ENCODE data around the gene ANKRD10.
A peak's percentile ranks its signal among the peaks of the same experiment; 100 is the strongest.

ANKRD10 gene

GRCh38 chr13:110944968-110945927 is 30.4 kb upstream of the ANKRD10 start:
- no peak for DNase-seq

- peak in 1 of 2 donors; percentile 12 for DNase-seq
These were observed 29.5 kb upstream of the ANKRD10 start for GRCh38 chr13:110944121-110944967.

DNA sequence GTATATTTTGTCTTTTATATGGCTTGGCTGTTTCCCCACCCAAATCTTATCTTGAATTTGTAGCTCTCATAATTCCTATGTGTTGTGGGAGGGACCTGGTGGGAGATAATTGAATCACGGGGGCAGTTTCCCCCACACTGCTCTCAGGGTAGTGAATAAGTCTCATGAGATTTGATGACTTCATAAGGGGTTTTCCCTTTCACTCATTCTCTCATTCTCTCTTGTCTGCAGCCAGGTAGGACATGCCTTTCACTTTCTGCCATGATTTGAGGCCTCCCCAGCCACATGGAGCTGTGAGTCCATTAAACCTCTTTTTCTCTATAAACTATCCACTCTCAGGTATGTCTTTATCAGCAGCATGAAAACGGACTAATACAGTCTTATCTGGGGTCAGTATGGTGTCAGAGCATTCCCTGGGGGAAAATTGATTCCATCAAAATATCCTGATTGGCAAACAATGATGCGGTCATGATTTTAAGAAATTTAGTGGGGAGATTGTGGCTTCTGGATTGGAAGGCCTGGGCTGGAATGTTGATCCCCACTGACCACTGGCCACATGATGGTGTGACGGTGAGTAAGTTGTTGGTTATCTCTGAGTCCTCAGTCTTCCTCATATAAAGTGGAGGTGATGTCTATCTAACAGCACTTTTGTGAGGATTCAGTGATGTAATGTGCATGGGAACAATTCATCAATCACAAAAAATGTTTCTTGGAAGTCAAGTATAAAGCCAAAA is 27.5 kb upstream of the ANKRD10 start:
- no peak for DNase-seq

DNA sequence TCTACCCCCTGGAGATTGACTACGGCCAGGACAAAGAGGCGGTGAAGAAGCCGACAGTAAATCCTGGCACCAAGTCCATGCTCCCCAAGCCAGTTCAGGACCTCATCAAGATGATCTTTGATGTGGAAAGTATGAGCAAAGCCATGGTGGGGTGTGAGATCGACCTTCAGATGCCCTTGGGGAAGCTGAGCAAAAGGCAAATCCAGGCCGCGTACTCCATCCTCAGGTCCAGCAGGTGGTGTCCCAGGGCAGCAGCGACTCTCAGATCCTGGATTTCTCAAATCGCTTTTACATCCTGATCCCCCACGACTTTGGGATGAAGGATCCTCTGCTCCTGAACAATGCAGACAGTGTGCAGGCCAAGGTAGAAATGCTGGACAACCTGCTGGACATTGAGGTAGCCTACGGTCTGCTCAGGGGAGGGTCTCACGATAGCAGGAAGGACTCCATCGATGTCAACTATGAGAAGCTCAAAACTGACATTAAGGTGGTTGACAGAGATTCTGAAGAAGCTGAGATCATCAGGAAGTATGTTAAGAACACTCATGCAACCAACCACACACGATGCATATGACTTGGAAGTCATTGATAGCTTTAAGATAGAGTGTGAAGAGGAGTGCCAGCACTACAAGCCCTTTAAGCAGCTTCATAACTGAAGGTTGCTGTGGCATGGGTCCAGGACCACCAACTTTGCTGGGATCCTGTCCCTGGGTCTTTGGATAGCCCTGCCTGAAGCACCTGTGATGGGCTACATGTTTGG is 24.0 kb upstream of the ANKRD10 start:
- DNase-seq = no peak

DNA sequence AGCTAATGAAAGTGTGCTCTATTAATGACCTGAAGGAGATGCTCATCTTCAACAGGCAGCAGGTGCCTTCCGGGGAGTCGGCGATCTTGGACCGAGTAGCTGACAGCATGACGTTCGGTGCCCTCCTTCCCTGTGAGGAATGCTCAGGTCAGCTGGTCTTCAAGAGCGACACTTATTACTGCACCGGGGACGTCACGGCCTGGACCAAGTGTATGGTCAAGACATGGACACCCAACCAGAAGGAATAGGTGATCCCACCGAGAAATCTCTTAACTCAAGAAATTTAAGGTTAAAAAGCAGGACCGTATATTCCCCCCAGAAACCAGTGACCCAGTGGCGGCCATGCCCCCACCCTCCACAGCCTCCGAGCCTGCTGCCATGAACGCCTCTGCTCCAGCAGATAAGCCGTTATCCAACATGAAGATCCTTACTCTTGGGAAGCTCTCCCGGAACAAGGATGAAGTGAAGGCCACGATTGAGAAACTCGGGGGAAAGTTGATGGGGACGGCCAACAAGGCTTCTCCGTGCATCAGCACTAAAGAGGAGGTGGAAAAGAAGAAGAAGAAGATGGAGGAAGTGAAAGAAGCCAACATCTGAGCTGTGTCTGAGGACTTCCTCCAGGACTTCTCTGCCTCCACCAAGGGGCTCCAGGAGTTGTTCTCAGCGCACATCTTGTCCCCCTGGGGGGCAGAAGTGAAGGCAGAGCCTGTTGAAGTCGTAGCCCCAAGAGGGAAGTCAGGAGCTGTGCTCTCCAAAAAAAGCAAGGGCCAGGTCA is 22.8 kb upstream of the ANKRD10 start:
- peak; percentile 40 to 41 for DNase-seq

DNA sequence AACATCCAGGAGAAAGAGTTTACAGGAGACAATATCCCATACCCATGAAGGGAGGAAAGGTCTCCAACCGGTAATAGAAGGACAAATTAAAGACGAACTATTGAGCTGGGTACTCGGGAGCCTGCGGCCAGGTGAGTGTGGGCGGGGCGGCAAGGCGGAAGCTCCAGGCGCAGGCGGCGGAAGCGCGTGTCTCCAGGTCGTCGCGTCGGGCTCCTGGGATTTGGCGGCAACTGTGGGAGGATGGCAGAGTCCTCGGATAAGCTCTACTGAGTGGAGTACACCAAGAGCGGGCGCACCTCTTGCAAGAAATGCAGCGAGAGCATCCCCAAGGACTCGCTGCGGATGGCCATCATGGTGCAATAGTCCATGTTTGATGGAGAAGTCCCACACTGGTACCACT is 21.6 kb upstream of the ANKRD10 start:
- DNase-seq = no peak

GRCh38 chr13:110932588-110932987 is 17.7 kb upstream of the ANKRD10 start:
- no peak for DNase-seq

DNA sequence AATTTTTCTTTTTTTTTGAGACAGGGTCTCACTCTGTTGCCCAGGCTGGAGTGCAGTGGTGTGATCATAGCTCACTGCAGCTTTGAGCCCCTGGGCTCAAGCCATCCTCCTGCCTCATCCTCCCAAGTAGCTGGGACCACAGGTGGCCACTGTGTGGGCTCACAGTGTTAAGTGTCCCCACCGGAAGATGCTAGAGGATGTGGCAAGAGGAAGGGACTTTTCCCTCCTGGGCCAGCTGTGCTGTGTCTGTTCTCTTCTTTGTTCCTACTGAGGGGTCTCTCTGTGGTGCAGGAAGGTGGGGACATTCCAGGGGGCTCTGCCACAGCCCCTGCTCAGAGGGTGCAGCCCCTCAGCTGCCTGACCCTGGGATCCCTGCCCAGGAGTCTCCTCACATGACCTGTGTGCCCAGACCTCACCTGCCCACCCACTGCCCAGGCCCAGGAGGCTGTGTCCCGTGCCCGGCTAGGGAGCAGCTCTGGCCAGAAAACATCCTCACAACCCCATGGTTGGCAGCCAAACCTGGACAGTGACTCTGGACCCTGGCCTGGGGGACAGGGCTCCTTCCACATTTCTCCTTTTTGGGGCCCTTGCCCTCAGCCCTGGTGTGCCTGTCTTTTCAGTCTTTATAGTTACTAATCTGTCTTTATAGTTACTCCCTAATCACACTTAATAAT is 14.4 kb upstream of the ANKRD10 start:
- no peak for DNase-seq

DNA sequence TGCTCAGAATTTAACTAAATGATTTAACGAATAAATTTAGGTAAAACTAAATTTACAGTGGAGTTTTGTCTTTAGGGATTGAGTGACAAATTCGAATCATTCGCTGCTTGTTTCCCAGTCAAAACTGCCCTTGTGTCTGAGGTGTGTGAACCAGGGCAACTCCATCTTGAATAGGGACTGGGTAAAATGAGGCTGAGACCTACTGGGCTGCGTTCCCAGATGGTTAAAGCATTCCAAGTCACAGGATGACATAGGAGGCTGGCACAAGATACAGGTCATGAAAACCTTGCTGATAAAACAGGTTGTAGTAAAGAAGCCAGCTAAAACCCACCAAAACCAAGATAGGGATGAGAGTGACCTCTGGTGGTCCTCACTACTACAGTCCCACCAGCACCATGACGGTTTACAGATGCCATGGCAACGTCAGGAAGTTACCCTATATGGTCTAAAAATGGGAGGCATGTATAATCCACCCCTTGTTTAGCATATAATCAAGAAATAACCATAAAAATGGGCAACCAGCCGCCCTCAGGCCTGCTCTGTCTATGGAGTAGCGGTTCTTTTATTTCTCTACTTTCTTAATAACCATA is 10.2 kb upstream of the ANKRD10 start:
- no peak for DNase-seq

- DNase-seq = no peak
These were observed 9.7 kb upstream of the ANKRD10 start for GRCh38 chr13:110924639-110924934.

DNA sequence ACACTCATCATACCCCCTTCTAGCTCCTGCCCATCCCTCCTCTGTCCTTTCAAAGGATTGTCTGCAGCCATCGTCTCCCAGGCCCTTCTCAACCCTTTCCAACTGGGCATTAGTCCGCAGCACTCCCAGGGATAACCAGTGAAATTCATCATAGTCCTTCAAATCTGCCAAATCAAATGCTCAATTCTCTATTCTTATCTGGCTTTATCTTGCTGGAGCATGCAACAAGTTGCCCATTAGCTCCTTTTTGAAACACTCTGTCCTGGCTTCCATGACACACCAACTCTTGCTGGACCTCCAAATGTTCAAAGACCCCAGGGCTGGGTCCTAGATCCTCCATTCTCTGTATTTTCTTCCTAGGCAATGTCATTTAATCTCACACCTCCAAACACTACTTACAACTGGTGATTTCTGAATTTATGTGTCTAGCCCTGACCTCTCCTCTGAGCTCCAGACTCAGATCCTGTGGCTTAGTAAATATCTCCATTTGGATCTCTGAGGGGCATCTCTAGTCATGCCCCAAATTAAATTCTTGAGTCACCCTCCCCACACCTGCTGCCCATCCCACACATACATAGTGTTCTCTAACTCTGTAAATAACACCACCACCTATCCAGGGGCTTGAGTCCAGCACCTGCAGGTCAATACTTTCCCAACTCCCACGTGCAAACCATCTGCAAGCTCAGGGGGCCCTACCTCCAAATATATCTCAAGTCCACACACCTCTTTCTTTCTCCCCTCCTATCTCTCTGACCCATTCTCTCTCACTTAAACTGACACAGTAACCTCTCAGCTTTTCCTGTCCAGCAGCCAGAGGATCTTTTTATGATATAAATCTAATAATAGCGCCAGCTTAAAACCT is 9.1 kb upstream of the ANKRD10 start:
- no peak for DNase-seq

GRCh38 chr13:110923086-110923485 is 8.2 kb upstream of the ANKRD10 start:
- no peak for DNase-seq

- DNase-seq = no peak
These were observed 7.6 kb upstream of the ANKRD10 start for GRCh38 chr13:110922506-110922905.

- DNase-seq = no peak
These were observed 6.8 kb upstream of the ANKRD10 start for GRCh38 chr13:110921695-110922094.

DNA sequence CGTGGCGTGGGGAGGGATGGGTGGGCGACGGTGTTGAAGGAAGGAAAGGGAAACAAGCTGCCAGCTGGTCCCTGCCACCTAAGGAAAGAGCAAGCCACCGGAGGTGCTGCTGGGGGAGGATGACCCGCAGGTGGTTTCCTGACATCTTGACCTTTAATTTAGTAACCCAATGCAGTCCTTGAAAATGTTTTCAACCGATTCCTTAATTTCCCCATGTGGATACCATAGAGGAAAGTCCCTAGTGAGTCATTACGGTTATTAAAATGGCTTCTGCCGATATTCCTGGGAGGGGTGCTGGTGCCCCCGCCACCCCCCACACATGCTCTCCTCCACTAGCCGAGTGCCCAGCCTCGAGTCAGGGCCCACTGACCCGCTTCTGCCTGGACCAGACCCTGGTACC is 6.3 kb upstream of the ANKRD10 start:
- DNase-seq = peak; percentile 27 to 64

DNA sequence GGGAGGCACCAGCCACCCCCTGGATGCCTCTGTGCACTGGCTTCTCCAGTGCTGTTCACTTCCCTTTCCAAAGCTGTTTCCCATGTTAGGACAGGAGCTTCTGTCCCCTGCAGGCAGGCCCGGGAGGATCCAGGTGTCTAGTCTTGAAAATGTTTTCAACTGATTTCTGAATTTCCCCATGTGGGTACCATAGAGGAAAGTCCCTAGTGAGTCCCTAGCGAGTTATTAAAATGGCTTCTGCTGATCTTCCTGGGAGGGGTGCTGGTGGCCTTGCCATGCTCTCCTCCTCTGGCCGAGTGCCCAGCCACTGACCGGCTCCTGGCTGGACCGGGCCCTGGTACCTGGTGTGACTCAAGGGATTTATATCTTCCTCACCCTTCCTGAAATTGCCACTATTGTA is 5.2 kb upstream of the ANKRD10 start:
- DNase-seq = peak in 1 of 2 donors; percentile 23

- peak; percentile 86 to 95 for DNase-seq
These were observed 1.7 kb upstream of the ANKRD10 start for GRCh38 chr13:110916301-110917142.

DNA sequence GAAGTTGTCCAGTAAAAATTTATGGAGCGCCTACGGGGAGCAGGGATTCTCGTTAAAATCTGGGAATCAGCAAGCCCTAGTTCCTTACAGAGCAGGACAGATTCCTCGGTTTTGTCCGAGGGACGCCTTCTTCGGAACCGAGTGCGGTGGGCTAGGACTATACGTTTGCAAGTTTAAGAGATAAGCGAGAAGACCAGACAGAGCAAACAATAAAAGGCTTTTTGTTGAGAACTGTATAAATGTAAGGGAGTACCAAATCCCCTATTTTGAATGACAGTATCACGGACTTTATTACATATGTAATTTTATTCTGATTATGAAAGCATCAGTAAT is 971 bp upstream of the ANKRD10 start:
- no peak for DNase-seq
